ENCODE results near the gene AHR. TPM values are rescaled to one million over a fixed set of nuclear protein-coding genes. Genes with fewer than 3 reads are reported as not detected.

AHR gene
- polyA plus RNA-seq, 1 donor (not counting 4 experiments of a cell fraction or from before 2014, with no cell fraction given): 19.4 TPM

- no peaks in the 10 kb centered on the region for H3K9me1 ChIP-seq (ENCODE audit: control insufficient read depth, extremely low read depth, insufficient read depth, low read length)
- dilution Hi-C loops (cut with MboI; ENCODE audit: extremely low pct_ligation_motif_present, low sequenced_read_pairs): no loop called here
- H2AFZ ChIP-seq (ENCODE audit: control insufficient read depth, low read length): no peak overlapping the region
- FAIRE-seq (no peak), DNase-seq (ENCODE audit: low read depth, low spot score) (no peak)
- peaks cover 21% of the 10 kb centered on the region for H3K4me1 ChIP-seq (ENCODE audit: control insufficient read depth, extremely low read depth, insufficient read depth, low read length)
- H3K4me3 ChIP-seq (ENCODE audit: control insufficient read depth in 2 of 3, extremely low read depth in 1 of 3, insufficient read depth in 2 of 3, low read depth in 1 of 3, low read length in 3 of 3): no peak overlapping the region
- H3K9me3 ChIP-seq (ENCODE audit: control insufficient read depth, low read depth, low read length): no peaks in the 10 kb centered on the region
- no peak overlapping the region for H3K27ac ChIP-seq (ENCODE audit: control insufficient read depth, insufficient read depth, low read length)
- no peaks in the 10 kb centered on the region for H3K27me3 ChIP-seq (ENCODE audit: control insufficient read depth, extremely low read depth, insufficient read depth, low read length)
- H3K36me3 ChIP-seq (ENCODE audit: control insufficient read depth in 2 of 2, extremely low read depth in 1 of 2, insufficient read depth in 2 of 2, low read length in 2 of 2): no peaks in the 10 kb centered on the region
- no peak overlapping the region for H3K9ac ChIP-seq (ENCODE audit: control insufficient read depth, extremely low read depth, insufficient read depth, low read length)
- H3K4me2 ChIP-seq (ENCODE audit: control insufficient read depth, extremely low read depth, insufficient read depth, low read depth, low read length): no peak overlapping the region
- H3K79me2 ChIP-seq (ENCODE audit: control insufficient read depth, insufficient read depth, low read length): no peaks in the 10 kb centered on the region
- no peaks in the 10 kb centered on the region for H4K20me1 ChIP-seq (ENCODE audit: control insufficient read depth, extremely low read depth, insufficient read depth, low read length)
- no peak for TF ChIP-seq CTCF (optimal IDR thresholded peaks at IDR 0.05 in 1 of 3, IDR thresholded peaks at IDR 0.05 in 1 of 3, conservative IDR thresholded peaks at IDR 0.05 in 1 of 3; ENCODE audit: extremely low read depth in 1 of 3, insufficient read depth in 2 of 3, low read length in 3 of 3)
- TF ChIP-seq EZH2 (IDR thresholded peaks at IDR 0.05; ENCODE audit: low read length): no peak
These were observed 19.4 kb upstream of the AHR start for GRCh38 chr7:17279061-17279460.

DNA sequence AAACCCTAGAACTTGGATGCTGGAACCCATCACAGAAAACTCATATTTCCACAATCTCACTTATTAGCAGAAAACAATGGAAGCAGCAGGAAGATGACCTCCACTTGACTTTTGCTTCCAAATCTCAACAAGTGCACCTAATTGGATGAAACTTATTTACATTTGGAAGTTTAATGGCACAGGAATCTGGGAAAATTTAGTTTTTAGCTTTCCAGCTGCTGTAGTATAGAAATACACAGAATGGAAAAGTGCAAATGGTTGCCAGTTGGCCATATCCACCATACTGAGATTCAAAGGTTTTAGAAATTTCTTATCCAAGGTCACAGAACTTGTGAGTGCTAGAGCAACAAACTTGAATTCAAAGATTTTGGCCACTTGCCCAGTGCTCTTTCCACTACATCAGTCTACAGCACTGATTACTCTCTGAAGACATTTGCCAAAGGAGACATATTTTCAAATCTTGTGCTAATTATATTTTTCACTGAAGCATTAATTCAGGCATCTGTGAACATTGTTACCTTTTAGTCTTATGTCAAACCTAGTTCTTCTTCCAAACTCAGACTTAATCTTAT, 9.3 kb upstream of the AHR start:
- Histone ChIP-seq H3K79me2 (ENCODE audit: control insufficient read depth, insufficient read depth, low read length) (no peaks in the 10 kb centered on the region), H3K9me1 (ENCODE audit: control insufficient read depth, extremely low read depth, insufficient read depth, low read length) (no peaks in the 10 kb centered on the region), H3K4me2 (ENCODE audit: control insufficient read depth, extremely low read depth, insufficient read depth, low read depth, low read length) (no peak overlapping the region), H3K9me3 (ENCODE audit: control insufficient read depth, low read depth, low read length) (no peaks in the 10 kb centered on the region), H2AFZ (ENCODE audit: control insufficient read depth, low read length) (no peak overlapping the region), H4K20me1 (ENCODE audit: control insufficient read depth, extremely low read depth, insufficient read depth, low read length) (no peaks in the 10 kb centered on the region), H3K27ac (ENCODE audit: control insufficient read depth, insufficient read depth, low read length) (no peak overlapping the region), H3K4me1 (ENCODE audit: control insufficient read depth, extremely low read depth, insufficient read depth, low read length) (no peaks in the 10 kb centered on the region), H3K27me3 (ENCODE audit: control insufficient read depth, extremely low read depth, insufficient read depth, low read length) (no peaks in the 10 kb centered on the region), H3K36me3 (ENCODE audit: control insufficient read depth in 2 of 2, extremely low read depth in 1 of 2, insufficient read depth in 2 of 2, low read length in 2 of 2) (no peaks in the 10 kb centered on the region), H3K9ac (ENCODE audit: control insufficient read depth, extremely low read depth, insufficient read depth, low read length) (no peak overlapping the region), H3K4me3 (ENCODE audit: control insufficient read depth in 2 of 3, extremely low read depth in 1 of 3, insufficient read depth in 2 of 3, low read depth in 1 of 3, low read length in 3 of 3) (no peak overlapping the region)
- DNase-seq (ENCODE audit: low read depth, low spot score) (no peak), FAIRE-seq (no peak)
- dilution Hi-C loops (cut with MboI; ENCODE audit: extremely low pct_ligation_motif_present, low sequenced_read_pairs): no loop called here
- TF ChIP-seq CTCF (optimal IDR thresholded peaks at IDR 0.05 in 1 of 3, IDR thresholded peaks at IDR 0.05 in 1 of 3, conservative IDR thresholded peaks at IDR 0.05 in 1 of 3; ENCODE audit: extremely low read depth in 1 of 3, insufficient read depth in 2 of 3, low read length in 3 of 3): no peak
- TF ChIP-seq EZH2 (IDR thresholded peaks at IDR 0.05; ENCODE audit: low read length): no peak
